GM12864 (cell line): ENCODE results near the gene RNASE12.
"Not testable (repeated sequence)": the region's sequence is repeated elsewhere in the genome, so short reads cannot be mapped to it uniquely, and the experiment has no call there.

Experiments used
- DNase-seq: peaks from one replicate; pipeline ENCODE4 v3.0.0-alpha.2; 2011; ENCODE audit warnings: low read depth
- H3K4me3 ChIP-seq: 2 replicates; pipeline ENCODE4 v1.5.1; 2011; ENCODE audit warnings: mild to moderate bottlenecking, low read depth, low read length, control low read depth
- TF ChIP-seq, protein P1 (sequence below): IDR thresholded peaks from 2 replicates; pipeline ENCODE4 v1.5.1; 2011; ENCODE audit warnings: low read depth, mild to moderate bottlenecking, moderate library complexity, low read length, control low read depth, inconsistent platforms; ENCODE audit errors: missing control alignments

Gene RNASE12

GRCh38 chr14:20597108-20597507, 5.9 kb upstream of the RNASE12 start:
- no peak for DNase-seq
- TF ChIP-seq, protein P1, sequence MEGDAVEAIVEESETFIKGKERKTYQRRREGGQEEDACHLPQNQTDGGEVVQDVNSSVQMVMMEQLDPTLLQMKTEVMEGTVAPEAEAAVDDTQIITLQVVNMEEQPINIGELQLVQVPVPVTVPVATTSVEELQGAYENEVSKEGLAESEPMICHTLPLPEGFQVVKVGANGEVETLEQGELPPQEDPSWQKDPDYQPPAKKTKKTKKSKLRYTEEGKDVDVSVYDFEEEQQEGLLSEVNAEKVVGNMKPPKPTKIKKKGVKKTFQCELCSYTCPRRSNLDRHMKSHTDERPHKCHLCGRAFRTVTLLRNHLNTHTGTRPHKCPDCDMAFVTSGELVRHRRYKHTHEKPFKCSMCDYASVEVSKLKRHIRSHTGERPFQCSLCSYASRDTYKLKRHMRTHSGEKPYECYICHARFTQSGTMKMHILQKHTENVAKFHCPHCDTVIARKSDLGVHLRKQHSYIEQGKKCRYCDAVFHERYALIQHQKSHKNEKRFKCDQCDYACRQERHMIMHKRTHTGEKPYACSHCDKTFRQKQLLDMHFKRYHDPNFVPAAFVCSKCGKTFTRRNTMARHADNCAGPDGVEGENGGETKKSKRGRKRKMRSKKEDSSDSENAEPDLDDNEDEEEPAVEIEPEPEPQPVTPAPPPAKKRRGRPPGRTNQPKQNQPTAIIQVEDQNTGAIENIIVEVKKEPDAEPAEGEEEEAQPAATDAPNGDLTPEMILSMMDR, result no peak

DNA sequence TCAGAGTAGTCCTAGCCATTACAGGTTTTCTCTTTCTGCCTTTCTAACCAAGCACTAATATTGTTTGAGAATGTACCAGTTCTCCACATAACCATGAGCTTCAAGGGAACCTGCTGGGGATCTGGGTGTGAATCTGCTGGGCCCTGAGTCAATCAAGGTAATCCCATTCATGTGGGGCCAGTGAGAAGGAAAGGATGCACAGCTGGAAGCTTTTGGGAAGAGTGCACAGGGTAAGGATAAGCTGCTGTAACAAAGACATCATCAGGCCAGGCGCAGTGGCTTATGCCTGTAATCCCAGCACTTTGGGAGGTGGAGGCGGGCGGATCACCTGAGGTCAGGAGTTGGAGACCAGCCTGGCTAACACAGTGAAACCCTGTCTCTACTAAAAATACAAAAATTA, 4.5 kb upstream of the RNASE12 start:
- not testable (repeated sequence) for DNase-seq, H3K4me3 ChIP-seq

More at GRCh38 chr14:20597108-20597507, 5.9 kb upstream of the RNASE12 start:
- no peak overlapping the region for H3K4me3 ChIP-seq

GRCh38 chr14:20592574-20592973, 1.4 kb upstream of the RNASE12 start:
- no peak for DNase-seq
- TF ChIP-seq, protein P1, result no peak
- no peak overlapping the region for H3K4me3 ChIP-seq

DNA sequence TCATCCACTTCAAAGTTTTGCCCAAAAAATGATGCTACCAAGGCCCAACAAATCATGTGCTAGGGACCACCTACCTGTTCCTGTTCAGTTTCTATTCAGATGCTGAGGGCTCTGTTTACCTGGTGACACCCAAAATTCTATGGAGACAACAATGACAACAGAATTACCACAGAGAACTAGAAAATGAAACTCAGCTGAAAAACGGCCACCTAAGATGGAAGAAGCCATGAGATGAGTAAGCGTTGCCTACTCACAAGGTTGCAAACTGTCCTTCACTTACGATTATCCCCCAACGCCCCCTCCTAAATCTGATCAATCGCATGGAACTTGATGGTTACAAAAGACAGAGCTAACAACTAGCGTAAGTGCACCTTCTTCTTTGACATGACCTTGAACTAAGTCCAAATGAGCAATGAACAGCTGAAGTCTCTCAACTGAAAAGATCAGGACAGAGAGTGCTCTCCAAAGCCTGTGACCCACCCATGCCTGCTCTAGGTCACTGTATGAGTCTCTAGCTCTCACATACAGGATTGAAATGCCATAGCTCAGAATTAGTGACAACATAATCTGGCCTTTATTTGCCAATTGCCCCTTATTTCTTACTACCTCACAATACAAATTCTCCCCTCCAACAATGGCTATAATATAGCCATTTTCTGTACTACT, 3.6 kb downstream of the RNASE12 start, which contains the start of gene RNASE11:
Gene RNASE11, minus strand, starts transcription at position 513 of the 666 bp plus-strand sequence.
- DNase-seq, result no peak
- TF ChIP-seq, protein P1, result no peak
- no peak within 1 kb of the TSS for H3K4me3 ChIP-seq

DNA sequence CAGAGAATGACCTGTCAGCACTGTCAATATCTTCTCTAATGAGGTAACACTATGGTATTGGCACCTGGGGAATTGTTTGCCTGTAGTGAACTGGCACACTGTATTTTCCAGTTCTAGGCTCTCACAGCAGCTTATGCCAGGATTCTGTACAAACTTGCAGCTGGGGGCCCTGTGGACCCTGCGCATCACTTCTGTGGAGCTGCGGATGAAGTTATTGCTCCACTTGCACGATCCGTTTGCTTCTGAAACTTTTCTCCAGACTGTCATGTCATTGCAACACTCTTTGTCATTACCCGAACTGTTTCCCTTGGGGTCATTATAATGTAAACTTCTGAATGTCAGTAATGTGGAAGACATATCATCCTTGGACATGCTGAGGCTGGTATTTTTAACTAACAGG, 7.3 kb downstream of the RNASE12 start:
- no peak overlapping the region for H3K4me3 ChIP-seq
- TF ChIP-seq, protein P1, result no peak
- no peak for DNase-seq

GRCh38 chr14:20583142-20583541, 8.0 kb downstream of the RNASE12 start:
- no peak for DNase-seq
- no peak overlapping the region for H3K4me3 ChIP-seq
- TF ChIP-seq, protein P1, result no peak

DNA sequence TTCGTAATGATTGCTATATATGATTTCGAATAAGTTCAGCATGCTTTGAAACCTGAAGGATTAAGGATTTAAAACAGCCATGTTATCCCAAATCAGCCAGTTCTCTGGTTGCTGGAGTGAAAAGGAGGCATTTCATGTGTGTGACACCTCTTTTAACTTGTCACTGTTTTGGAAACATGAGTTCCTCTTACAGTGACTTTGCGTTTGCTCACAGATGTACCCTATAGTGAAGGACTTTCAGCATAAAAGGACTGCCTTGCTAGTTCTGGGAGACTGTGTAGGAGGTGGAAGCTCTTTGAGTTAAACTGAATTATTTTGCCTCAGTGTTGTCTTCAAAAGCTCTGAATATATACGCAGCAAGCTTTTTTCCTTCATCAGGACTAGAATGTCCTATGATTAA, 10.9 kb downstream of the RNASE12 start:
- DNase-seq, result no peak
- TF ChIP-seq, protein P1, result no peak
- H3K4me3 ChIP-seq, result no peak overlapping the region
